Nephron (organoid): ENCODE data around the gene NEGR1.

Experiments
- H3K27ac Mint-ChIP-seq, 3 experiments: 2 replicates each; pipeline ENCODE4 v1.8.0; 2020; ENCODE audit warnings: mixed read lengths in 3 of 3, mild to moderate bottlenecking in 2 of 3, moderate library complexity in 1 of 3
- H3K27me3 Mint-ChIP-seq: 2 replicates; pipeline ENCODE4 v1.8.0; 2021; ENCODE audit warnings: low read depth, mild to moderate bottlenecking, moderate library complexity, mixed read lengths
- H3K36me3 Mint-ChIP-seq: 2 replicates; pipeline ENCODE4 v1.8.0; 2020; ENCODE audit warnings: low read depth, mixed read lengths
- H3K4me1 Mint-ChIP-seq: 2 replicates; pipeline ENCODE4 v1.8.0; 2020; ENCODE audit warnings: mixed read lengths
- H3K4me3 Mint-ChIP-seq, 3 experiments: 2 replicates each; pipeline ENCODE4 v1.8.0; 2020; ENCODE audit warnings: mild to moderate bottlenecking in 3 of 3, mixed read lengths in 3 of 3, moderate library complexity in 2 of 3
- H3K9me3 Mint-ChIP-seq: 2 replicates; pipeline ENCODE4 v1.8.0; 2020; ENCODE audit warnings: mixed read lengths
- CTCF ChIP-seq, 3 experiments: fragments of 200-600 bp; sonication (generic); IDR thresholded peaks; one replicate each; pipeline ENCODE4 v1.5.0; 2021; ENCODE audit warnings: antibody characterized with exemption in 3 of 3; ENCODE audit not compliant: unreplicated experiment in 3 of 3

Gene NEGR1

GRCh38 chr1:71721532-71721931 lies 560.8 kb downstream of the NEGR1 start:
- TF ChIP-seq CTCF (IDR thresholded peaks at IDR 0.05; ENCODE audit: unreplicated experiment in 3 of 3) = no peak
- no peaks in the 10 kb centered on the region for H3K27me3 Mint-ChIP-seq
- H3K4me3 Mint-ChIP-seq = no peak overlapping the region

GRCh38 chr1:71719330-71719729 lies 563.0 kb downstream of the NEGR1 start:
- Mint-ChIP-seq H3K4me3 (no peak overlapping the region), H3K4me1 (no peaks in the 10 kb centered on the region), H3K27me3 (no peaks in the 10 kb centered on the region), H3K9me3 (peaks cover 12% of the 10 kb centered on the region), H3K36me3 (peaks cover 4% of the 10 kb centered on the region), H3K27ac (no peak overlapping the region)
- no peak for TF ChIP-seq CTCF (IDR thresholded peaks at IDR 0.05; ENCODE audit: unreplicated experiment in 3 of 3)

More at GRCh38 chr1:71721532-71721931, 560.8 kb downstream of the NEGR1 start:
- Mint-ChIP-seq H3K36me3 (no peaks in the 10 kb centered on the region), H3K27ac (no peak overlapping the region), H3K4me1 (no peaks in the 10 kb centered on the region), H3K9me3 (peaks cover 3% of the 10 kb centered on the region)

GRCh38 chr1:71717186-71717585 lies 565.2 kb downstream of the NEGR1 start:
- H3K27ac Mint-ChIP-seq = no peak overlapping the region
- TF ChIP-seq CTCF (IDR thresholded peaks at IDR 0.05; ENCODE audit: unreplicated experiment in 3 of 3) = no peak
- peaks cover 4% of the 10 kb centered on the region for H3K36me3 Mint-ChIP-seq
- no peak overlapping the region for H3K4me3 Mint-ChIP-seq
- no peaks in the 10 kb centered on the region for H3K4me1 Mint-ChIP-seq
- H3K9me3 Mint-ChIP-seq = peaks cover 12% of the 10 kb centered on the region
- no peaks in the 10 kb centered on the region for H3K27me3 Mint-ChIP-seq

GRCh38 chr1:71711456-71711855 lies 570.9 kb downstream of the NEGR1 start:
- Mint-ChIP-seq H3K36me3 (peaks cover 4% of the 10 kb centered on the region), H3K27me3 (no peaks in the 10 kb centered on the region)

GRCh38 chr1:71706029-71706671 lies 576.2 kb downstream of the NEGR1 start:
- no peak overlapping the region for H3K4me3 Mint-ChIP-seq
- peak overlapping the region in 2 of 3 experiments; percentile 18 to 55 for H3K27ac Mint-ChIP-seq
- peaks cover 38% of the 10 kb centered on the region for H3K9me3 Mint-ChIP-seq
- no peak for TF ChIP-seq CTCF (IDR thresholded peaks at IDR 0.05; ENCODE audit: unreplicated experiment in 3 of 3)
- H3K4me1 Mint-ChIP-seq = no peaks in the 10 kb centered on the region
- H3K36me3 Mint-ChIP-seq = peaks cover 9% of the 10 kb centered on the region
- H3K27me3 Mint-ChIP-seq = no peaks in the 10 kb centered on the region

More at GRCh38 chr1:71711456-71711855, 570.9 kb downstream of the NEGR1 start:
- Mint-ChIP-seq H3K27ac (no peak overlapping the region), H3K4me3 (no peak overlapping the region), H3K9me3 (peaks cover 20% of the 10 kb centered on the region), H3K4me1 (no peaks in the 10 kb centered on the region)
- no peak for TF ChIP-seq CTCF (IDR thresholded peaks at IDR 0.05; ENCODE audit: unreplicated experiment in 3 of 3)

- no peaks in the 10 kb centered on the region for H3K27me3 Mint-ChIP-seq
- peaks cover 4% of the 10 kb centered on the region for H3K36me3 Mint-ChIP-seq
- H3K9me3 Mint-ChIP-seq = peaks cover 16% of the 10 kb centered on the region
- no peak overlapping the region for H3K27ac Mint-ChIP-seq
- H3K4me1 Mint-ChIP-seq = no peaks in the 10 kb centered on the region
- no peak overlapping the region for H3K4me3 Mint-ChIP-seq
- TF ChIP-seq CTCF (IDR thresholded peaks at IDR 0.05; ENCODE audit: unreplicated experiment in 3 of 3) = no peak
Observed at GRCh38 chr1:71698186-71698585, 584.2 kb downstream of the NEGR1 start.
